ENCODE data around the gene SSU72. TPM values are rescaled to one million over a fixed set of nuclear protein-coding genes. Genes with fewer than 3 reads are reported as not detected.
"Not testable (repeated sequence)": the region's sequence is repeated elsewhere in the genome, so short reads cannot be mapped to it uniquely, and the experiment has no call there.

The SSU72 gene
- total RNA-seq, 8 experiments from 2014 or later, result 73.2 to 138 (median 95.5) TPM

GRCh38 chr1:1529321-1529720 is 45.3 kb downstream of the SSU72 start:
- no peak overlapping the region for H3K27ac ChIP-seq
- in situ Hi-C loops (cut with MboI; ENCODE audit: low pct_unique_long_range_greater_than_20kb in 2 of 9, low sequenced_read_pairs in 9 of 9, unreplicated experiment in 9 of 9), result no loop called here
- H3K4me3 ChIP-seq, result no peak overlapping the region
- WGBS, 10 experiments, result 33 to 100% (median 95%) methylated on average over 1 to 7 of the region's 18 CpGs; no CpG with 5 or more reads in 6 of the 10 experiments
- ATAC-seq (replicated peaks in 6 of 8), result no peak
- no peaks in the 10 kb centered on the region for H3K4me1 ChIP-seq (replicated peaks in 1 of 2)

GRCh38 chr1:1528301-1529267 is 46.1 kb downstream of the SSU72 start:
- 97 to 100% (median 99%) methylated on average over 1 to 16 of the region's 37 CpGs; no CpG with 5 or more reads in 5 of the 10 experiments for WGBS, 10 experiments
- H3K4me1 ChIP-seq (replicated peaks in 1 of 2), result no peaks in the 10 kb centered on the region
- H3K4me3 ChIP-seq, result no peak overlapping the region
- in situ Hi-C loops (cut with MboI; ENCODE audit: low pct_unique_long_range_greater_than_20kb in 2 of 9, low sequenced_read_pairs in 9 of 9, unreplicated experiment in 9 of 9), result no loop called here
- ATAC-seq (replicated peaks in 6 of 8), result peak in 2 of 8 experiments; percentile 42 to 54
- no peak overlapping the region for H3K27ac ChIP-seq

GRCh38 chr1:1527092-1527816 is 47.4 kb downstream of the SSU72 start:
- in situ Hi-C loops (cut with MboI; ENCODE audit: low pct_unique_long_range_greater_than_20kb in 2 of 9, low sequenced_read_pairs in 9 of 9, unreplicated experiment in 9 of 9), result no loop called here
- H3K4me3 ChIP-seq, result no peak overlapping the region
- 92 to 100% (median 94%) methylated on average over 2 to 10 of the region's 31 CpGs; no CpG with 5 or more reads in 7 of the 10 experiments for WGBS, 10 experiments
- H3K4me1 ChIP-seq (replicated peaks in 1 of 2), result no peaks in the 10 kb centered on the region
- peak in 2 of 8 experiments; percentile 1 to 4 for ATAC-seq (replicated peaks in 6 of 8)
- peak overlapping the region in 1 of 2 donors; percentile 36 for H3K27ac ChIP-seq

DNA sequence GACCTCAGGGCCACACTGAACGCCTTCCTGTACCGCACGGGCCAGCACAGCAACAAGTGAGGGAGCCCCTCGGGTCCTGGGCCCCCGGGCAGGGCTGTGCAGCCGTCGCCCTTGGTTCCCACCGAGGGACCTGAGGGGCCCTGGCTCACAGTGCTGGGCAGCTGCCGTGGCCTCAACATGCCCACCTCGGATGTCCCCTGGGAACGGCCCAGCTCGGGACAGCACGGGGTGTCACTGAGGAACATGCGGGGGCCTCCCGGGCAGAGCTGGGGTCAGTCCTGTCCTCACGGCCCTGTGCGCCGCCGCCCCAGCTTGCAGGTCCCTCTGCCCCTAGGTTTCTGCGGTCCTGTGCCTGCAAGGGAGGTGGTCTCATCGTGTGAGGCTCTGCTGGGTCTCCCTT is 48.2 kb downstream of the SSU72 start:
- H3K4me1 ChIP-seq (replicated peaks in 1 of 2); H3K27ac ChIP-seq; H3K4me3 ChIP-seq; in situ Hi-C loops (cut with MboI; ENCODE audit: low pct_unique_long_range_greater_than_20kb in 2 of 9, low sequenced_read_pairs in 9 of 9, unreplicated experiment in 9 of 9): not testable (repeated sequence)
- no CpG with 5 or more reads among the region's 21 CpGs for WGBS, 10 experiments
- peak in 3 of 8 experiments; percentile 5 to 13 (median 12) for ATAC-seq (replicated peaks in 6 of 8)

GRCh38 chr1:1524750-1525383 is 49.8 kb downstream of the SSU72 start:
- WGBS, 10 experiments, result 88 to 100% (median 95%) methylated on average over 6 to 13 of the region's 30 CpGs; no CpG with 5 or more reads in 5 of the 10 experiments
- peak in 1 of 8 experiments; percentile 1 for ATAC-seq (replicated peaks in 6 of 8)

DNA sequence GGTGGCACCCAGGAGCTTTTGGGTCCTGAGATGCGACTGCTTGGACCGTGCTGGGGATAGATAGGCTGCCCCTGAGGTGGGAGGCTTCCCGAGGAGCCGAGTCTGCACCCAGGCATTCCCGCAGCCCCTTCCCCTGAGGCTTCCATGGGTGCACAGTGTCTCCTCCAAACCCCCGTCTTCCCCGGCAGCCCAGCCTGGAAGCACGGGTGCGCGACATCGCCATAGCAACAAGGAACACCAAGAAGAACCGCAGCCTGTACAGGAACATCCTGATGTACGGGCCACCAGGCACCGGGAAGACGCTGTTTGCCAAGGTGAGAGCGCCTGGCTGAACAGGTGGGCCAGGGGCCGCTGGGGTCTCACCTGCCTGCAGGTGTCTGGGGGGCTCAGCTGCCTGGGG is 51.0 kb downstream of the SSU72 start:
- H3K27ac ChIP-seq; H3K4me1 ChIP-seq (replicated peaks in 1 of 2); in situ Hi-C loops (cut with MboI; ENCODE audit: low pct_unique_long_range_greater_than_20kb in 2 of 9, low sequenced_read_pairs in 9 of 9, unreplicated experiment in 9 of 9); H3K4me3 ChIP-seq: not testable (repeated sequence)
- peak in 1 of 8 experiments; percentile 2 for ATAC-seq (replicated peaks in 6 of 8)
- WGBS, 10 experiments, result 90 to 93% methylated on average over 2 to 3 of the region's 17 CpGs; no CpG with 5 or more reads in 8 of the 10 experiments

More at GRCh38 chr1:1524750-1525383, 49.8 kb downstream of the SSU72 start:
- H3K4me1 ChIP-seq (replicated peaks in 1 of 2); H3K27ac ChIP-seq; H3K4me3 ChIP-seq; in situ Hi-C loops (cut with MboI; ENCODE audit: low pct_unique_long_range_greater_than_20kb in 2 of 9, low sequenced_read_pairs in 9 of 9, unreplicated experiment in 9 of 9): not testable (repeated sequence)

- WGBS, 10 experiments, result 70 to 87% (median 86%) methylated on average over 4 to 11 of the region's 31 CpGs; no CpG with 5 or more reads in 7 of the 10 experiments
- ATAC-seq (replicated peaks in 6 of 8); in situ Hi-C loops (cut with MboI; ENCODE audit: low pct_unique_long_range_greater_than_20kb in 2 of 9, low sequenced_read_pairs in 9 of 9, unreplicated experiment in 9 of 9); H3K4me1 ChIP-seq (replicated peaks in 1 of 2); H3K4me3 ChIP-seq; H3K27ac ChIP-seq: not testable (repeated sequence)
These were observed 51.4 kb downstream of the SSU72 start for GRCh38 chr1:1523226-1523625.

DNA sequence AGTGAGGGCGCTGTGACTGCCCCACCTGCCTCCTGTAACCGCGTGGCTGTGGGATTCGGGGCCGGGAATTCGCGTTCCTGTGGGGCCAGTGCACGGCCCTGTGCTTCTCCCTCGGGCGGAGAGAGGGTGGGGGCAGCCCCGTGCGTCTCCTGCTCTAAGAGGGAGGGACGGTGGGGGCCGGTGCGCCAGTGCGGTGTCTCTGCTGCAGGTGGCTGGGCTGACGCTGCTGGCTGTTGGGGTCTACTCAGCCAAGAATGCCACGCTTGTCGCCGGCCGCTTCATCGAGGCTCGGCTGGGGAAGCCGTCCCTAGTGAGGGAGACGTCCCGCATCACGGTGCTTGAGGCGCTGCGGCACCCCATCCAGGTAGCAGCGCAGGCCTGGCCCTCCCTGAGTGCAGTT is 52.1 kb downstream of the SSU72 start:
- not testable (repeated sequence) for ATAC-seq (replicated peaks in 6 of 8)
- WGBS, 10 experiments, result 85 to 100% (median 89%) methylated on average over 3 to 8 of the region's 30 CpGs; no CpG with 5 or more reads in 7 of the 10 experiments

GRCh38 chr1:1521331-1521730 is 53.3 kb downstream of the SSU72 start:
- Histone ChIP-seq H3K27ac (no peak overlapping the region), H3K4me1 (replicated peaks in 1 of 2) (no peaks in the 10 kb centered on the region), H3K4me3 (no peak overlapping the region)
- ATAC-seq (replicated peaks in 6 of 8), result no peak
- WGBS, 10 experiments, result 85 to 100% (median 95%) methylated on average over 1 to 11 of the region's 19 CpGs; no CpG with 5 or more reads in 3 of the 10 experiments
- in situ Hi-C loops (cut with MboI; ENCODE audit: low pct_unique_long_range_greater_than_20kb in 2 of 9, low sequenced_read_pairs in 9 of 9, unreplicated experiment in 9 of 9), result no loop called here

More for the DNA sequence above, 52.1 kb downstream of the SSU72 start:
- in situ Hi-C loops (cut with MboI; ENCODE audit: low pct_unique_long_range_greater_than_20kb in 2 of 9, low sequenced_read_pairs in 9 of 9, unreplicated experiment in 9 of 9); H3K27ac ChIP-seq; H3K4me3 ChIP-seq; H3K4me1 ChIP-seq (replicated peaks in 1 of 2): not testable (repeated sequence)

GRCh38 chr1:1519805-1520505 is 54.7 kb downstream of the SSU72 start:
- H3K4me3 ChIP-seq; in situ Hi-C loops (cut with MboI; ENCODE audit: low pct_unique_long_range_greater_than_20kb in 2 of 9, low sequenced_read_pairs in 9 of 9, unreplicated experiment in 9 of 9); H3K27ac ChIP-seq; H3K4me1 ChIP-seq (replicated peaks in 1 of 2): not testable (repeated sequence)
- WGBS, 10 experiments, result 96 to 100% (median 100%) methylated on average over 1 to 5 of the region's 51 CpGs; no CpG with 5 or more reads in 7 of the 10 experiments
- ATAC-seq (replicated peaks in 6 of 8), result peak in 3 of 8 experiments; percentile 6 to 13 (median 12)

GRCh38 chr1:1518621-1519007 is 56.0 kb downstream of the SSU72 start:
- H3K27ac ChIP-seq; ATAC-seq (replicated peaks in 6 of 8); H3K4me1 ChIP-seq (replicated peaks in 1 of 2); in situ Hi-C loops (cut with MboI; ENCODE audit: low pct_unique_long_range_greater_than_20kb in 2 of 9, low sequenced_read_pairs in 9 of 9, unreplicated experiment in 9 of 9); H3K4me3 ChIP-seq: not testable (repeated sequence)
- 100% methylated on average over 1 of the region's 19 CpGs; no CpG with 5 or more reads in 9 of the 10 experiments for WGBS, 10 experiments

- ATAC-seq (replicated peaks in 6 of 8), result peak in 3 of 8 experiments; percentile 7 to 12 (median 11)
- in situ Hi-C loops (cut with MboI; ENCODE audit: low pct_unique_long_range_greater_than_20kb in 2 of 9, low sequenced_read_pairs in 9 of 9, unreplicated experiment in 9 of 9), result no loop called here
These were observed 56.6 kb downstream of the SSU72 start for GRCh38 chr1:1517973-1518620.

More at GRCh38 chr1:1517973-1518620, 56.6 kb downstream of the SSU72 start:
- no peaks in the 10 kb centered on the region for H3K4me1 ChIP-seq (replicated peaks in 1 of 2)
- 80 to 100% (median 100%) methylated on average over 1 to 3 of the region's 28 CpGs; no CpG with 5 or more reads in 7 of the 10 experiments for WGBS, 10 experiments
- no peak overlapping the region for H3K4me3 ChIP-seq
- no peak overlapping the region for H3K27ac ChIP-seq

Measured in motor neuron (in vitro differentiated cells).